SU-DHL-6 (cell line): Measurements from ENCODE around the gene GRPEL1.

Source experiments
- H2AFZ ChIP-seq: fragments of 200-600 bp; sonication (generic); 2 replicates; pipeline ENCODE4 v1.6.1; 2014; ENCODE audit warnings: low read depth, mild to moderate bottlenecking, moderate library complexity, mixed read lengths, antibody characterized with exemption, low read length; ENCODE audit not compliant: severe bottlenecking
- H3F3A ChIP-seq: fragments of 200-600 bp; shearing (Covaris generic); 2 replicates; pipeline ENCODE4 v1.6.0; 2016; ENCODE audit warnings: antibody characterized with exemption, mild to moderate bottlenecking; ENCODE audit not compliant: insufficient read depth
- H3K27ac ChIP-seq: fragments of 200-600 bp; sonication (generic); 2 replicates; pipeline ENCODE4 v1.5.1; 2016; ENCODE audit warnings: low read depth, mild to moderate bottlenecking, low read length, moderate library complexity, mixed read lengths
- H3K27me3 ChIP-seq: fragments of 200-600 bp; sonication (generic), shearing (Covaris generic); 2 replicates; pipeline ENCODE4 v1.6.0; 2014; ENCODE audit warnings: mild to moderate bottlenecking, low read length
- H3K36me3 ChIP-seq: fragments of 200-600 bp; sonication (generic); 2 replicates; pipeline ENCODE4 v1.6.1; 2014; ENCODE audit warnings: mild to moderate bottlenecking, low read length, mixed read lengths
- H3K4me2 ChIP-seq: fragments of 300-600, 200-600 bp; shearing (Covaris generic), sonication (generic); 2 replicates; pipeline ENCODE4 v1.6.0; 2014; ENCODE audit warnings: low read length, low read depth, mild to moderate bottlenecking; ENCODE audit not compliant: poor library complexity, severe bottlenecking
- H3K4me3 ChIP-seq: fragments of 200-600 bp; sonication (generic); 2 replicates; pipeline ENCODE4 v1.5.1; 2014; ENCODE audit warnings: antibody characterized with exemption, low read length, mild to moderate bottlenecking, mixed read lengths; ENCODE audit not compliant: insufficient read depth, poor library complexity, severe bottlenecking
- H3K79me2 ChIP-seq: fragments of 200-600 bp; sonication (generic); 2 replicates; pipeline ENCODE4 v1.6.1; 2014; ENCODE audit warnings: mild to moderate bottlenecking, low read length, moderate library complexity; ENCODE audit not compliant: insufficient read depth
- H3K9ac ChIP-seq: fragments of 200-600 bp; sonication (generic); 2 replicates; pipeline ENCODE4 v1.7.0; 2014; ENCODE audit warnings: mild to moderate bottlenecking, low read length
- H3K9me2 ChIP-seq: fragments of 200-600 bp; sonication (generic); replicated peaks from 2 replicates; pipeline ENCODE4 v1.6.1; 2014; ENCODE audit warnings: low read length; ENCODE audit not compliant: insufficient read depth
- H3K9me3 ChIP-seq: fragments of 200-600 bp; sonication (generic); 2 replicates; pipeline ENCODE4 v1.6.1; 2014; ENCODE audit warnings: low read length, mixed read lengths; ENCODE audit not compliant: insufficient read depth
- H4K20me1 ChIP-seq: fragments of 200-600 bp; sonication (generic); 2 replicates; pipeline ENCODE4 v1.6.1; 2014; ENCODE audit warnings: low read depth, mild to moderate bottlenecking, antibody characterized with exemption, low read length, moderate library complexity, mixed read lengths
- CTCF ChIP-seq: fragments of 200-600 bp; sonication (generic); IDR thresholded peaks from one replicate; pipeline ENCODE4 v1.5.1; 2017; ENCODE audit warnings: antibody characterized with exemption, mild to moderate bottlenecking, low read length, moderate library complexity; ENCODE audit not compliant: insufficient read depth, poor library complexity, severe bottlenecking
- EZH2phosphoT487 ChIP-seq: fragments of 200-600 bp; sonication (generic), shearing (Covaris generic); conservative IDR thresholded peaks from 2 replicates; pipeline ENCODE4 v1.6.1; 2018; ENCODE audit warnings: mild to moderate bottlenecking, antibody characterized with exemption, low read length, moderate library complexity, mixed read lengths

The GRPEL1 gene

DNA sequence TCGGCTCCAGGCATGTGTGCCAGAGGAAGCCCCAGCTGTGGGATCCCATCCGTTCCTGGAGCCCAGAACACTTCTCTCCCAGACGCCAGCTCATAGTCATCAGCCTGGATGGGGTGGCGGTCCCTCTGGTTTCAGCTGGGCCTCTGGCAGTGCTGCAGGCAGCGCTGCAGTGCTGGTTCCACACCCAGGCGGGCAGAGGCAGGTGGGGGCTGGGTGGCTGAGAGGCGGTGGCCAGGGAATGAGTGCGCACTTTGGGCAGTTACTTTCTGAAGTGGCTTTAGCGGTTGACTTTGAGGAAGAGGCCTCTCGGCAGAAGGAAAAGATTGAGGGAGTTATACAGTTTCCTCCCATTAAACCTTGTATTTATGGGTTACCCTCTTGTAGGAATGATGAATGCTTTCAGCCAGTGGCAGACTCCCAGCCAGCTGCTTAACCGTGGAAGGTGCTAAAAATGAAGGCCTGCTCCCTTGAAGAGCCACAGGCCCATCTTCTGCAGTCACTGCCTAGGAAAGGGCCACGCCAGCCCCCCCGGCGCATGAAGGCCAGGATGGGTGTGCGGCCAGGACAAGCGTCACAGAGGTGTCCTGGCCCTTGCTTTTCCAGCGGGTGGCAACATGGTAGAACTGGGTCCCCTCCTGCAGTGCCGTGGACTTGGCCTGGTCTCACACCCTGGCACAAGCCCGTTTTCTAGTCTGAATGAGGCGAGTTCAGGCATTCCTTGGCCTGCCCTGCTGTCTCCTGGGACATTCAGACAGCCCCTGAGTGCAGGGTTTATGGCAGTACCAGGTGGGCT lies 14.7 kb downstream of the GRPEL1 start:
- no peaks in the 10 kb centered on the region for H3K9me2 ChIP-seq
- no peaks in the 10 kb centered on the region for H4K20me1 ChIP-seq
- H3K36me3 ChIP-seq, result no peaks in the 10 kb centered on the region
- H3K9ac ChIP-seq, result no peak overlapping the region
- H3K4me3 ChIP-seq, result no peak overlapping the region
- peaks cover 6% of the 10 kb centered on the region; the same call in 1 of the 2 replicates for H3F3A ChIP-seq
- H3K4me2 ChIP-seq, result no peak overlapping the region
- no peaks in the 10 kb centered on the region for H3K27me3 ChIP-seq
- TF ChIP-seq CTCF (no peak), EZH2phosphoT487 (no peak)
- no peak overlapping the region for H2AFZ ChIP-seq
- no peaks in the 10 kb centered on the region for H3K9me3 ChIP-seq
- no peak overlapping the region for H3K27ac ChIP-seq
- H3K79me2 ChIP-seq, result peaks cover 15% of the 10 kb centered on the region; the same call in 1 of the 2 replicates

GRCh38 chr4:7052313-7052712 lies 15.6 kb downstream of the GRPEL1 start:
- Histone ChIP-seq H3K27ac (no peak overlapping the region), H3K4me3 (no peak overlapping the region), H3K36me3 (no peaks in the 10 kb centered on the region), H3K79me2 (peaks cover 22% of the 10 kb centered on the region), H3K9me2 (no peaks in the 10 kb centered on the region), H3K27me3 (no peaks in the 10 kb centered on the region), H3F3A (peaks cover 6% of the 10 kb centered on the region; the same call in 1 of the 2 replicates), H3K9ac (no peak overlapping the region), H3K9me3 (no peaks in the 10 kb centered on the region), H4K20me1 (no peaks in the 10 kb centered on the region), H3K4me2 (no peak overlapping the region), H2AFZ (no peak overlapping the region)
- TF ChIP-seq CTCF (no peak), EZH2phosphoT487 (no peak)

DNA sequence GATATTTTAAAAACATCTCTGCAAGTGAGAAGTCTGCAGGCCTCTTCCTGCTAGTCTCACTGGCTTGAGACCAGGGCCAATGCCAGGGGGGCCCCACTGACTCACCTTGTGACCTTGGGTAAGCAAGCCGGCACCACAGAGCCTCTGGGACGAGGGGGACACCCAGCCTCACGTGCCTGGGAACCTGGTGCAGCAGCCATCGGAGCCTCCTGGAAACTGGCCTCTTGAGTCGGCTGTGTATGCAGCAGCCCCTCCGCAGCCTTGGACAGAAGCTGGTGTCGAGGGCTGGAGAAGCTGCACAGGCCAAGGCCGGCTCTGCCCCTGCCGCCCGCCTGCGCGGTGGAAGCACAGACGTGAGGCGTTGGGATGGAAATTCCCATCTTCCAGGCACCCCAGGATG lies 16.0 kb downstream of the GRPEL1 start:
- Histone ChIP-seq H3K9me2 (no peaks in the 10 kb centered on the region), H3K9me3 (no peaks in the 10 kb centered on the region), H3K79me2 (peaks cover 26% of the 10 kb centered on the region), H3K9ac (no peak overlapping the region), H3K36me3 (no peaks in the 10 kb centered on the region), H4K20me1 (no peaks in the 10 kb centered on the region), H3K27ac (no peak overlapping the region), H3K4me2 (no peak overlapping the region), H3K27me3 (no peaks in the 10 kb centered on the region), H2AFZ (no peak overlapping the region), H3F3A (peaks cover 2% of the 10 kb centered on the region; the same call in 1 of the 2 replicates), H3K4me3 (no peak overlapping the region)
- no peak for TF ChIP-seq CTCF
